Activated naive CD8-positive, alpha-beta T cell (primary cell): ENCODE measurements around the gene SPTBN2.
"Not testable (repeated sequence)": the region's sequence is repeated elsewhere in the genome, so short reads cannot be mapped to it uniquely, and the experiment has no call there.

Experiments
- H3K27ac Mint-ChIP-seq: one replicate; pipeline ENCODE4 v1.8.0; 2021; ENCODE audit warnings: mixed read lengths
- H3K27me3 Mint-ChIP-seq: one replicate; pipeline ENCODE4 v1.8.0; 2021; ENCODE audit warnings: mixed read lengths
- H3K36me3 Mint-ChIP-seq: one replicate; pipeline ENCODE4 v1.8.0; 2021; ENCODE audit warnings: mixed read lengths
- H3K4me1 Mint-ChIP-seq: one replicate; pipeline ENCODE4 v1.8.0; 2021; ENCODE audit warnings: low read depth, mixed read lengths
- H3K4me3 Mint-ChIP-seq: one replicate; pipeline ENCODE4 v1.8.0; 2021; ENCODE audit warnings: mild to moderate bottlenecking, mixed read lengths
- H3K9me3 Mint-ChIP-seq: one replicate; pipeline ENCODE4 v1.8.0; 2021; ENCODE audit warnings: low read depth, mixed read lengths

SPTBN2 gene

GRCh38 chr11:66663741-66664296, 65.2 kb downstream of the SPTBN2 start:
- H3K4me1 Mint-ChIP-seq = peaks cover 35% of the 10 kb centered on the region
- no peaks in the 10 kb centered on the region for H3K27me3 Mint-ChIP-seq
- no peak overlapping the region for H3K4me3 Mint-ChIP-seq
- peak overlapping the region; percentile 16 for H3K27ac Mint-ChIP-seq
- H3K36me3 Mint-ChIP-seq = peaks cover 6% of the 10 kb centered on the region
- no peaks in the 10 kb centered on the region for H3K9me3 Mint-ChIP-seq

- Mint-ChIP-seq H3K36me3 (peaks cover 4% of the 10 kb centered on the region), H3K27me3 (no peaks in the 10 kb centered on the region), H3K4me3 (no peak overlapping the region), H3K27ac (peak overlapping the region; percentile 36), H3K9me3 (no peaks in the 10 kb centered on the region), H3K4me1 (peaks cover 22% of the 10 kb centered on the region)
These were observed 69.3 kb downstream of the SPTBN2 start for GRCh38 chr11:66659763-66660162.

- Mint-ChIP-seq H3K9me3 (no peaks in the 10 kb centered on the region), H3K4me1 (peaks cover 37% of the 10 kb centered on the region), H3K27ac (peak overlapping the region; percentile 61), H3K4me3 (no peak overlapping the region), H3K36me3 (peaks cover 3% of the 10 kb centered on the region), H3K27me3 (no peaks in the 10 kb centered on the region)
These were observed 75.9 kb downstream of the SPTBN2 start for GRCh38 chr11:66653123-66653522.

- Mint-ChIP-seq H3K9me3 (no peaks in the 10 kb centered on the region), H3K36me3 (peaks cover 3% of the 10 kb centered on the region), H3K27ac (peak overlapping the region; percentile 61), H3K27me3 (no peaks in the 10 kb centered on the region), H3K4me1 (peaks cover 37% of the 10 kb centered on the region), H3K4me3 (no peak overlapping the region)
These were observed 76.4 kb downstream of the SPTBN2 start for GRCh38 chr11:66652651-66653050.

GRCh38 chr11:66651016-66651415, 78.0 kb downstream of the SPTBN2 start:
- peak overlapping the region; percentile 24 for H3K27ac Mint-ChIP-seq
- H3K36me3 Mint-ChIP-seq = peaks cover 16% of the 10 kb centered on the region
- no peak overlapping the region for H3K4me3 Mint-ChIP-seq
- H3K4me1 Mint-ChIP-seq = peaks cover 54% of the 10 kb centered on the region
- no peaks in the 10 kb centered on the region for H3K27me3 Mint-ChIP-seq
- H3K9me3 Mint-ChIP-seq = no peaks in the 10 kb centered on the region

GRCh38 chr11:66649903-66650302, 79.1 kb downstream of the SPTBN2 start:
- peaks cover 62% of the 10 kb centered on the region for H3K4me1 Mint-ChIP-seq
- peak overlapping the region; percentile 64 for H3K27ac Mint-ChIP-seq
- peaks cover 25% of the 10 kb centered on the region for H3K36me3 Mint-ChIP-seq
- no peaks in the 10 kb centered on the region for H3K9me3 Mint-ChIP-seq
- no peak overlapping the region for H3K4me3 Mint-ChIP-seq
- no peaks in the 10 kb centered on the region for H3K27me3 Mint-ChIP-seq

GRCh38 chr11:66646828-66647227, 82.2 kb downstream of the SPTBN2 start:
- Mint-ChIP-seq H3K27ac (peak overlapping the region; percentile 79), H3K9me3 (no peaks in the 10 kb centered on the region), H3K4me3 (peak overlapping the region; percentile 97), H3K4me1 (peaks cover 79% of the 10 kb centered on the region), H3K27me3 (no peaks in the 10 kb centered on the region), H3K36me3 (peaks cover 35% of the 10 kb centered on the region)

- Mint-ChIP-seq H3K4me1 (peaks cover 87% of the 10 kb centered on the region), H3K4me3 (peak overlapping the region; percentile 97), H3K36me3 (peaks cover 47% of the 10 kb centered on the region), H3K9me3 (no peaks in the 10 kb centered on the region), H3K27ac (no peak overlapping the region), H3K27me3 (no peaks in the 10 kb centered on the region)
These were observed 85.1 kb downstream of the SPTBN2 start for GRCh38 chr11:66643745-66644437.

- Mint-ChIP-seq H3K4me3 (peak overlapping the region; percentile 97), H3K36me3 (peaks cover 40% of the 10 kb centered on the region), H3K27ac (peak overlapping the region; percentile 79), H3K9me3 (no peaks in the 10 kb centered on the region), H3K27me3 (no peaks in the 10 kb centered on the region), H3K4me1 (peaks cover 90% of the 10 kb centered on the region)
These were observed 87.2 kb downstream of the SPTBN2 start for GRCh38 chr11:66641834-66642233.

GRCh38 chr11:66639814-66640340, 89.1 kb downstream of the SPTBN2 start:
- H3K27ac Mint-ChIP-seq = peak overlapping the region; percentile 97
- H3K4me3 Mint-ChIP-seq = peak overlapping the region; percentile 97
- not testable (repeated sequence) for H3K9me3 Mint-ChIP-seq, H3K27me3 Mint-ChIP-seq
- peaks cover 75% of the 10 kb centered on the region for H3K4me1 Mint-ChIP-seq
- H3K36me3 Mint-ChIP-seq = peaks cover 27% of the 10 kb centered on the region

GRCh38 chr11:66639066-66639813, 89.8 kb downstream of the SPTBN2 start:
- H3K36me3 Mint-ChIP-seq = peaks cover 29% of the 10 kb centered on the region
- H3K27ac Mint-ChIP-seq = peak overlapping the region; percentile 97
- peaks cover 74% of the 10 kb centered on the region for H3K4me1 Mint-ChIP-seq
- no peaks in the 10 kb centered on the region for H3K9me3 Mint-ChIP-seq
- H3K4me3 Mint-ChIP-seq = peak overlapping the region; percentile 97
- H3K27me3 Mint-ChIP-seq = no peaks in the 10 kb centered on the region

GRCh38 chr11:66638177-66639065, 90.6 kb downstream of the SPTBN2 start, which contains the start of gene RBM4:
TSS of gene RBM4 (plus strand) at chr11:66638703. CDS start at chr11:66639712, 1,009 bp downstream.
- H3K27ac Mint-ChIP-seq = peak within 1 kb of the TSS; percentile 97
- H3K4me3 Mint-ChIP-seq = peak within 1 kb of the TSS; percentile 97

GRCh38 chr11:66637557-66638176, 91.3 kb downstream of the SPTBN2 start:
- H3K4me1 Mint-ChIP-seq = peaks cover 61% of the 10 kb centered on the region
- no peaks in the 10 kb centered on the region for H3K27me3 Mint-ChIP-seq
- H3K9me3 Mint-ChIP-seq = no peaks in the 10 kb centered on the region
- H3K36me3 Mint-ChIP-seq = peaks cover 25% of the 10 kb centered on the region
- H3K4me3 Mint-ChIP-seq = peak overlapping the region; percentile 97
- peak overlapping the region; percentile 97 for H3K27ac Mint-ChIP-seq

More at GRCh38 chr11:66638177-66639065, 90.6 kb downstream of the SPTBN2 start, which contains the start of gene RBM4:
- H3K27me3 Mint-ChIP-seq = no peaks in the 10 kb centered on the region
- H3K4me1 Mint-ChIP-seq = peaks cover 67% of the 10 kb centered on the region
- H3K36me3 Mint-ChIP-seq = peaks cover 29% of the 10 kb centered on the region
- H3K9me3 Mint-ChIP-seq = no peaks in the 10 kb centered on the region

GRCh38 chr11:66636411-66636810, 92.6 kb downstream of the SPTBN2 start:
- Mint-ChIP-seq H3K27me3 (no peaks in the 10 kb centered on the region), H3K27ac (peak overlapping the region; percentile 61), H3K36me3 (peaks cover 21% of the 10 kb centered on the region), H3K9me3 (no peaks in the 10 kb centered on the region), H3K4me3 (no peak overlapping the region), H3K4me1 (peaks cover 54% of the 10 kb centered on the region)
